ENCODE measurements around the gene EXD3. TPM values are rescaled to one million over a fixed set of nuclear protein-coding genes. Genes with fewer than 3 reads are reported as not detected.

The EXD3 gene
- total RNA-seq, 1 experiment from 2014 or later = 15.3 TPM

GRCh38 chr9:137266585-137267453, 156.1 kb downstream of the EXD3 start:
- H2AFZ ChIP-seq (ENCODE audit: low read length) = no peak overlapping the region
- no peak overlapping the region for H4K8ac ChIP-seq (replicated peaks; ENCODE audit: insufficient read length, low read depth, low read length)
- H3K9ac ChIP-seq (ENCODE audit: extremely low read depth, insufficient read length, low read length) = no peak overlapping the region
- no peak for DNase-seq
- H3K79me1 ChIP-seq (ENCODE audit: insufficient read depth, low read depth, low read length, poor library complexity, severe bottlenecking) = no peaks in the 10 kb centered on the region
- H4K20me1 ChIP-seq (ENCODE audit: control insufficient read depth, insufficient read depth, insufficient read length) = no peaks in the 10 kb centered on the region
- H2BK20ac ChIP-seq (ENCODE audit: low read depth, low read length, poor library complexity, severe bottlenecking) = no peak overlapping the region
- Mint-ChIP-seq H3K4me1 (0 out of 4 replicates have a peak, but pooled peaks cover 0 to 1% of the 10 kb centered on the region in 2 experiments), H3K27ac (no peak overlapping the region; a peak in 1 of 7 replicates), H3K4me3 (no peak overlapping the region), H3K27me3 (ENCODE audit: low read depth) (no peaks in the 10 kb centered on the region; the same call in 1 of the 2 replicates), H3K9me3 (no peaks in the 10 kb centered on the region; a peak in 1 of 5 replicates), H3K36me3 (ENCODE audit: insufficient read depth in 1 of 3, low read depth in 3 of 3) (peaks cover 12 to 59% (median 42%) of the 10 kb centered on the region in 3 experiments; a peak in 6 of 7 replicates)
- H2BK5ac ChIP-seq (ENCODE audit: insufficient read length, low read length) = no peak overlapping the region
- no peak overlapping the region for H3K23ac ChIP-seq (ENCODE audit: insufficient read length, low read depth, low read length)
- no peak overlapping the region for H3K18ac ChIP-seq (ENCODE audit: insufficient read length, low read depth, low read length)
- WGBS (ENCODE audit: extremely low coverage, insufficient read length, low lambda C conversion rate) = no CpG with 5 or more reads among the region's 34 CpGs
- no peaks in the 10 kb centered on the region for H3K9me3 ChIP-seq (ENCODE audit: control insufficient read depth, low read depth, low read length)
- no peak overlapping the region for H4K91ac ChIP-seq (ENCODE audit: insufficient read length, low read depth, low read length)
- no peaks in the 10 kb centered on the region for H3K79me2 ChIP-seq (ENCODE audit: insufficient read depth, low read length)
- H3K56ac ChIP-seq (ENCODE audit: insufficient read length, low read depth, low read length) = no peak overlapping the region
- no peak overlapping the region for H3K4ac ChIP-seq (ENCODE audit: low read depth, low read length)
- no peak overlapping the region for H3K14ac ChIP-seq (ENCODE audit: insufficient read depth, low read length)
- no peak overlapping the region for H2BK15ac ChIP-seq (ENCODE audit: low read depth, low read length)
- H2BK120ac ChIP-seq (ENCODE audit: low read depth, low read length, poor library complexity, severe bottlenecking) = no peak overlapping the region
- H3K4me2 ChIP-seq (ENCODE audit: insufficient read depth, insufficient read length, low read length) = no peak overlapping the region
- H3T11ph ChIP-seq (ENCODE audit: low read length) = no peak overlapping the region
- no peak overlapping the region for H2BK12ac ChIP-seq (ENCODE audit: insufficient read length, low read depth, low read length)
- no peaks in the 10 kb centered on the region for H3K23me2 ChIP-seq (ENCODE audit: insufficient read length, low read depth, low read length, poor library complexity, severe bottlenecking)
- H4K5ac ChIP-seq (ENCODE audit: insufficient read length, low read depth, low read length) = no peak overlapping the region
- no peaks in the 10 kb centered on the region for H3K27me3 ChIP-seq (ENCODE audit: insufficient read depth, low read length)
- TF ChIP-seq CTCF (conservative IDR thresholded peaks at IDR 0.05) = no peak
- H3K4me1 ChIP-seq (ENCODE audit: insufficient read depth, low read length) = no peaks in the 10 kb centered on the region
- H2AK5ac ChIP-seq (ENCODE audit: insufficient read length, low read length) = no peak overlapping the region
- no peak overlapping the region for H3K27ac ChIP-seq (ENCODE audit: insufficient read length, low read depth, low read length)
